ENCODE results near the gene NAA10.

Gene NAA10

DNA sequence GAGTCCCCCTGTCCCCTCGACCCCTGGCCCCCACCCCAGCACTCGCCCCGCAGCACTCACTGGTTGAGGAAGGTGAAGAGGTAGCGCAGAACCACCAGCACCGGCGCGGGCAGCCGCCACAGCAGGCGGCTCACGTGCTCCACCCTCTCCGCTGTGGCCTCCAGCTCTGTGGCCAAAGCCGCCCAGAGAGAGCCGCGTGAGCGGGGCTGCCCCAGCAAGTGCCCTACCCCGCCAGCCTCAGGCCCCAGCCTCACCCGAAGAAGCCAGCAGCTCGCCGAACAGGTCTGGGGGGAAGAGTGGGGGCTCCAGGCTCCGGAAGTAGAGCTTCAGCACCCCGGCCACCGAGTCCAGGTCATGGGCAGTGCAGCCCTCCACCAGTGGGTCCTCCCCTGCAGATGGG is 24.4 kb downstream of the NAA10 start:
- no peak overlapping the region; the same call in 1 of the 2 replicates for H3K27ac ChIP-seq
- TF ChIP-seq ZFX (IDR thresholded peaks at IDR 0.05) = no peak
- TF ChIP-seq, protein P1, sequence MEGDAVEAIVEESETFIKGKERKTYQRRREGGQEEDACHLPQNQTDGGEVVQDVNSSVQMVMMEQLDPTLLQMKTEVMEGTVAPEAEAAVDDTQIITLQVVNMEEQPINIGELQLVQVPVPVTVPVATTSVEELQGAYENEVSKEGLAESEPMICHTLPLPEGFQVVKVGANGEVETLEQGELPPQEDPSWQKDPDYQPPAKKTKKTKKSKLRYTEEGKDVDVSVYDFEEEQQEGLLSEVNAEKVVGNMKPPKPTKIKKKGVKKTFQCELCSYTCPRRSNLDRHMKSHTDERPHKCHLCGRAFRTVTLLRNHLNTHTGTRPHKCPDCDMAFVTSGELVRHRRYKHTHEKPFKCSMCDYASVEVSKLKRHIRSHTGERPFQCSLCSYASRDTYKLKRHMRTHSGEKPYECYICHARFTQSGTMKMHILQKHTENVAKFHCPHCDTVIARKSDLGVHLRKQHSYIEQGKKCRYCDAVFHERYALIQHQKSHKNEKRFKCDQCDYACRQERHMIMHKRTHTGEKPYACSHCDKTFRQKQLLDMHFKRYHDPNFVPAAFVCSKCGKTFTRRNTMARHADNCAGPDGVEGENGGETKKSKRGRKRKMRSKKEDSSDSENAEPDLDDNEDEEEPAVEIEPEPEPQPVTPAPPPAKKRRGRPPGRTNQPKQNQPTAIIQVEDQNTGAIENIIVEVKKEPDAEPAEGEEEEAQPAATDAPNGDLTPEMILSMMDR (conservative IDR thresholded peaks at IDR 0.05) = no peak

DNA sequence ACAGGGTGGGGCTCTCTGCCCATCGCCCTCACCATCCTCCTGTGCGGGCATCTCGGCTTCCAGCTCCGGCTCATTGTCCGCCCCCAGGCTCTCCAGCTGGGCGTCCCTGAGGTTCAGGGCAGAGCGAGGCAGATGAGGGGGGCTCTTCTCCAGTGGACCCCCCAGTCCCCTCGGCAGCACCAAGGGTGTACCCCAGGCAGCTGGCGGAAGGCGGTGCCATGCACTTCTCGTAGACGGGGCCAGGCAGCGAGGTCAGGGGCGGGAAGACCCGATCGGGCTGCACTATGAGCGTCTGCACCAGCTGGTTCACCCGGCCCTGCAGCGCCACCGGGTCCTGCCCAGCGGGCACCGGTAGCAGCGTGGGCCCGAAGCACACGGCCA is 24.9 kb downstream of the NAA10 start:
- no peak overlapping the region; the same call in 1 of the 2 replicates for H3K27ac ChIP-seq
- TF ChIP-seq ZFX (IDR thresholded peaks at IDR 0.05) = no peak
- TF ChIP-seq, protein P1 (conservative IDR thresholded peaks at IDR 0.05) = no peak

DNA sequence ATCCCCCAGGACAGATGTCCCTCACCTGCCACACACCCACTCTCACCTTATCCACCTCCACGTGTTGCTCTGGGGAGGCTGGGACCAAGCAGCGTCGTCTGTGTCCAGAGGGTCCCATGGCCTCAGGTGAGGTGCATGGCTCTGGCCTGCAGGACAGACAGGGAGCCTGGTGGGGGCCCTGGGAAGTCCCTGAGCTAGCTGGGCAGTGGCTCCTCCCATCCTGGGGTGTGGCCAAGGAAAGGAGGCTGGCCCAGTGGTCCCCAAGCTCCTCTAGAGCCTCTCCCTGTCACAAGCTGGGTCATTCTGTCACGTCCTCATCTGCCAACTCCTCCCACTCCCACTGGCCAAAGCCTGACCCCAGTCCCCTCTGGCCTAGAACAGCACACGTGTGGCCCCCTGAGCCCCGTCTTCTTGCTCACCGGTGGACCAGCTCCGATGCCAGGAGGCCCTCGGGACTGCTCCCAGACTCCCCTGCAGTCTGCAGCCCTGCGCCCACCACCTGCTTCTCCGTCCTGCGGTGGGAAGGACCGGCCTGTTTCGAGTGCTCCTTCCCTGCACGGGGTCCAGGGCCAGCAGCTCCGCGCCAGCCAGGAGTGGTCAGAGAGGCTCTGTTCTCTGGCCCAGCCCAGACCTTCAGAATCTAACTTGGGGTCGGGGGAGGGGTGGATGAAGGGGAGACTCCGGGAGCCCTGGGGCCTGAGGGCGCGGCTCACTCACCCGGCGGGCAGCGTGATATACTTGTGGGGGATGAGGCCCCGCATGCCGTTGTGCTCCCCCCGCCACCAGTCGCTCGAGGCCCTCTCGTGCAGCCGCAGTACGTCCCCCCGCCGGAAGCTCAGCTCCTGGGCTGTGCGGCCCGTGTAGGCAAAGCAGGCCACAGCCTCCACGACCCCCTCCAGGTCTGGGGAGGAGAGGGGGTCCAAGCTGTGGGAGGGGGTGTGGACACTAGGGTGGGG is 25.5 kb downstream of the NAA10 start:
- H3K27ac ChIP-seq = no peak overlapping the region
- TF ChIP-seq ZFX (IDR thresholded peaks at IDR 0.05) = no peak
- TF ChIP-seq, protein P1 (conservative IDR thresholded peaks at IDR 0.05) = no peak

DNA sequence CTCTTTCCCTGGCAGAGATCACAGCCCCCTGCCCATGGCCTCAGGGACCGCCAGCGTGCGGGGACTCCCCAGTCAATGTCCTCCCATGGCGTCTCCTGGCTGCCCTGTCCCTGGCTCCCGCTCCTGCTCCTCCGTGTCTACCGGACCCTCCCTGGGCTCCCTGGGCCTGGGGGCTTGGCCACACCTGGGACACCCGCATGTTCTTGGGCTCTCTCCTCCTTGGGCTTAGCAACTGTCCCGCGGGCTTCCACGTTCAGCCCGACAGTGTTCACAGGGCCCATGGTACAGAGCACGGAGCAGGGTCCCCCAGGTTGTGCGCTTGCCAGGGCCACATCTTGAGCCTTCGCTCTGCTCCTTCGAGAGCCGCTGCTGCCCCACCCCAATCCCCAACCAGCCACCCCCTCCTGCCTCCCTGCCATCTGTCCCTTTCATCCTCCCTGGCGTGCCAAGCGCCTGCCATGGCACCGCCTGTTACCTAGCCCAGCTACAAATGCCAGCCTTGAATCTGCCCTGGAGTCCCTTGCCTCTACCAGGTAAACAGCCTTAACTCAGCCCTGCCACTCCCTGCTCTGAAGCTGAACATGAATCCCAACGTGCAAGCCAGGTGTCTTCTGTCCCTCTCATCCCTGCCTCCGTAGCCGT is 26.5 kb downstream of the NAA10 start:
- no peak overlapping the region for H3K27ac ChIP-seq
- TF ChIP-seq ZFX (IDR thresholded peaks at IDR 0.05) = no peak
- TF ChIP-seq, protein P1 (conservative IDR thresholded peaks at IDR 0.05) = no peak

DNA sequence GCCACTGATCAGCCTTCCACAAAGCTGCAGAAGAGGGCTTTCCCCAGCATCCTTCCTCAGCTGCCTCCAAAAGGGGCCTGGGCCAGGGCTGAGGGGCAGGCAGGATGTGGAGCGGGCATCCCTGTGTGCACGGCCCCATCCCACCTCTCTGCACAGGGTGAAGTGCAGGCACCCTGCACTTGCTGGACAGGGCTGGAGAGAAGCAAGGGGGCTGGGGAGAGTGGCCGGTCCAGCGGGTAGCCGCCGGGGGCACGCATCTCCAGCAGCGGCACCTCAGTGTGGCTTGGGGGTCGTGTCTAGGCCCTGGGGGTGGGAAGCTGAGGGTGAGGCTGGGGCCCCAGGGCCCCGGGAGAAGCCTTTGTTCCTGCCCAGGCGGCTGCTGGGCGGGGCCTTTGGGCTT is 27.4 kb downstream of the NAA10 start:
- H3K27ac ChIP-seq = no peak overlapping the region
- TF ChIP-seq, protein P1 (conservative IDR thresholded peaks at IDR 0.05) = no peak
- TF ChIP-seq ZFX (IDR thresholded peaks at IDR 0.05) = no peak

DNA sequence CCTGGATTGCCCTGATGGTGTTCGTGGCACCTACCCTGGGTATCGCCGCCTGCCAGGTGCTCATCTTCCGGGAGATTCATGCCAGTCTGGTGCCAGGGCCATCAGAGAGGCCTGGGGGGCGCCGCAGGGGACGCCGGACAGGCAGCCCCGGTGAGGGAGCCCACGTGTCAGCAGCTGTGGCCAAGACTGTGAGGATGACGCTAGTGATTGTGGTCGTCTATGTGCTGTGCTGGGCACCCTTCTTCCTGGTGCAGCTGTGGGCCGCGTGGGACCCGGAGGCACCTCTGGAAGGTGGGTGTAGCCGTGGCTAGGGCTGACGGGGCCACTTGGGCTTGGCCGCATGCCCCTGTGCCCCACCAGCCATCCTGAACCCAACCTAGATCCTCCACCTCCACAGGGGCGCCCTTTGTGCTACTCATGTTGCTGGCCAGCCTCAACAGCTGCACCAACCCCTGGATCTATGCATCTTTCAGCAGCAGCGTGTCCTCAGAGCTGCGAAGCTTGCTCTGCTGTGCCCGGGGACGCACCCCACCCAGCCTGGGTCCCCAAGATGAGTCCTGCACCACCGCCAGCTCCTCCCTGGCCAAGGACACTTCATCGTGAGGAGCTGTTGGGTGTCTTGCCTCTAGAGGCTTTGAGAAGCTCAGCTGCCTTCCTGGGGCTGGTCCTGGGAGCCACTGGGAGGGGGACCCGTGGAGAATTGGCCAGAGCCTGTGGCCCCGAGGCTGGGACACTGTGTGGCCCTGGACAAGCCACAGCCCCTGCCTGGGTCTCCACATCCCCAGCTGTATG is 28.5 kb downstream of the NAA10 start:
- no peak for TF ChIP-seq ZFX (IDR thresholded peaks at IDR 0.05)
- TF ChIP-seq, protein P1 (conservative IDR thresholded peaks at IDR 0.05) = no peak
- no peak overlapping the region for H3K27ac ChIP-seq

Measured in C4-2B (cell line).